Cardiac atrium fibroblast (primary cell): ENCODE measurements around the gene TFPT. TPM values are rescaled to one million over a fixed set of nuclear protein-coding genes. Genes with fewer than 3 reads are reported as not detected.

Experiments used
- total RNA-seq: library from RNA; depleted of rRNA; stranded (reverse); fragments of >200 nt; gene quantifications from 2 replicates; pipeline ENCODE4 v1.2.3, GENCODE V29; 2015

TFPT gene
- 13.9 and 22.2 TPM in 2 replicates for total RNA-seq

DNA sequence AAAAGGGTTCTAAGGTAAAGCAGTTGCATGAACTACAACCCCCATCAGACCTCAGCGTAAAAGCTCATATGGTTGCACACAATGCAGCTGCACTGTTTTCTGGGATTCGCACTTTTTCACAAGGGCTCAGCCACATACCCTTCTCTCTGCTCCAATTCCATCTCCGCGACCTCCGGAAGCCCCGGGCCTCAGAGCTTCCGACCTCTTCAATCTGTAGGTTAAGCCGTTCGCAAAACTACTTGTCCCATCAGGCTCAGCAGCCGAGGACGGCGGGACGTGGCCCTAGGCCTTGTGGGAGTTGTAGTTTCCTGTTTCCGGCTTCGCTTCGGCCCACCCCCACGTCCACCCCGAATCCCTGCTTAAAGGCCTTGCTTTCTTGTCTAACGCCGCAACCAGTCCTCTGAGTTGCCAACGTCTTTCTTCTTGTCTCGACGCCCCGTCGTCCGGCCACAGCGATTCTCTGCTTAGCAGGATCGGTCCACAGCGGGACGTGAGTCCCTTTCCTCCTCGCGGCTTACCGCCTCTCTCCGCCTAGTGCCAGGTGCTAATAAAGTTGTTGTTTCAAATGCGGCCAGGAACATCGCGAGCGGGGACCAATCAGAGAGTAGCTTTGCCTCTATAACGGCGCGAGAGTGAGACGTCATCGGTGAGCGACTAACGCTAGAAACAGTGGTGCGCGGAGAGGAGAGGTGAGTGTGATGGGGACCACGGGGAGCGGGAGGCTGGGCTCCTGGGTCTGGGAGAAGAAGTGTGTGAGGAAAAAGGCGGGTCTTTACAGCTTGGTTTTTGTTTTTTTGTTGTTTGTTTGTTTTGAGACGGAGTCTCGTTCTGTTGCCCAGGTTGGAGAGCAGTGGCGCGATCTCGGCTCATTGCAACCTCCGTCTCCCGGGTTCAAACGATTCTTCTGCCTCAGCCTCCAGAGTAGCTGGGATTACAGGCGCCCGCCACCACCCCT, at the start of gene TFPT, which contains the start of gene PRPF31:
Gene TFPT, minus strand, starts transcription at position 549 of the 955 bp plus-strand sequence. Its CDS starts 388 bp downstream, at position 161.
Gene PRPF31, plus strand, starts transcription at position 646 of the 955 bp plus-strand sequence. CDS start 2,525 bp downstream, outside the sequence.

GRCh38 chr19:54159352-54160181, 44.1 kb upstream of the TFPT start, which contains the start of gene LENG1:
TSS of gene LENG1 (minus strand) at chr19:54159721. CDS start at chr19:54159695, 26 bp downstream.

GRCh38 chr19:54137699-54138488, 22.4 kb upstream of the TFPT start, which contains the start of gene CNOT3:
TSS of gene CNOT3 (plus strand) at chr19:54137762. CDS start at chr19:54142979, 5,217 bp downstream.

GRCh38 chr19:54102421-54103169, 12.9 kb downstream of the TFPT start, which contains the start of gene NDUFA3:
TSS of gene NDUFA3 (plus strand) at chr19:54102855. CDS start at chr19:54102879, 24 bp downstream.

GRCh38 chr19:54100561-54100960, 14.9 kb downstream of the TFPT start, which contains the start of gene OSCAR:
TSS of gene OSCAR (minus strand) at chr19:54100803. CDS start at chr19:54100792, 11 bp downstream.

GRCh38 chr19:54081032-54081431, 34.4 kb downstream of the TFPT start, which contains the start of gene TARM1:
TSS of gene TARM1 (minus strand) at chr19:54081365. CDS start at chr19:54081340, 25 bp downstream.

GRCh38 chr19:54063350-54064116, 51.9 kb downstream of the TFPT start, which contains the start of gene VSTM1:
TSS of gene VSTM1 (minus strand) at chr19:54063897. CDS start at chr19:54063777, 120 bp downstream.

Other genes with a start within 250 kb of the TFPT start
- 107 and 148 TPM in 2 replicates for gene MYADM, start 247.8 kb downstream of the TFPT start, total RNA-seq
- gene PRKCG, start 233.5 kb downstream of the TFPT start, total RNA-seq = 0.49 TPM in 1 of 2 replicates, not detected in the other
- gene CACNG7, start 206.4 kb downstream of the TFPT start, total RNA-seq = 6.3 and 11.3 TPM in 2 replicates
- 0.72 and 0.97 TPM in 2 replicates for gene CACNG8, start 152.7 kb downstream of the TFPT start, total RNA-seq
- 0.16 and 0.72 TPM in 2 replicates for gene CACNG6, start 124.0 kb downstream of the TFPT start, total RNA-seq
- not detected in 2 replicates for gene VSTM1, start 51.8 kb downstream of the TFPT start, total RNA-seq
- gene TARM1, start 34.3 kb downstream of the TFPT start, total RNA-seq = not detected in 2 replicates
- gene OSCAR, start 14.9 kb downstream of the TFPT start, total RNA-seq = 0.49 and 2.0 TPM in 2 replicates
- 13.4 and 40.8 TPM in 2 replicates for gene NDUFA3, start 12.8 kb downstream of the TFPT start, total RNA-seq
- 50.2 and 52.7 TPM in 2 replicates for gene PRPF31, start 97 bp upstream of the TFPT start, total RNA-seq
- gene CNOT3, start 22.1 kb upstream of the TFPT start, total RNA-seq = 15.5 and 20.4 TPM in 2 replicates
- gene LENG1, start 44.1 kb upstream of the TFPT start, total RNA-seq = 3.4 and 4.5 TPM in 2 replicates
- gene TMC4, start 57.5 kb upstream of the TFPT start, total RNA-seq = 0.32 and 0.90 TPM in 2 replicates
- gene MBOAT7, start 73.9 kb upstream of the TFPT start, total RNA-seq = 98.8 and 123 TPM in 2 replicates
- 82.1 and 116 TPM in 2 replicates for gene TSEN34, start 75.7 kb upstream of the TFPT start, total RNA-seq
- 2,181 and 2,831 TPM in 2 replicates for gene RPS9, start 85.2 kb upstream of the TFPT start, total RNA-seq
- gene LILRB3, start 107.3 kb upstream of the TFPT start, total RNA-seq = not detected in 2 replicates
- gene LILRA6, start 127.1 kb upstream of the TFPT start, total RNA-seq = not detected in 2 replicates
- not detected in 2 replicates for gene LILRB5, start 141.6 kb upstream of the TFPT start, total RNA-seq
- gene LILRB2, start 165.5 kb upstream of the TFPT start, total RNA-seq = not detected in 2 replicates
- not detected in 2 replicates for gene LILRA5, start 197.5 kb upstream of the TFPT start, total RNA-seq
- gene LILRA4, start 223.5 kb upstream of the TFPT start, total RNA-seq = not detected in 2 replicates
- not detected in 2 replicates for gene LAIR1, start 249.3 kb upstream of the TFPT start, total RNA-seq